Lung (tissue), 12 donors: ENCODE results near the gene CPT2. TPM values are rescaled to one million over a fixed set of nuclear protein-coding genes. Genes with fewer than 3 reads are reported as not detected.

Experiments used
- ATAC-seq: fragments of 200-7000 bp; cut with Tn5 transposase; one replicate; pipeline ENCODE4 v1.9.1; 2020; ENCODE audit warnings: moderate number of reproducible peaks; ENCODE audit not compliant: insufficient read depth, low FRiP score
- DNase-seq, 3 donors: peaks; one replicate each; pipeline ENCODE4 v3.0.0-alpha.2; 2013 to 2017
- H3K27ac ChIP-seq, 2 donors: one replicate each; pipeline ENCODE4 v1.5.1; 2013; ENCODE audit warnings: mild to moderate bottlenecking in 2 of 2, moderate library complexity in 2 of 2, control low read depth in 1 of 2, inconsistent platforms in 1 of 2, low read depth in 1 of 2, low read length in 1 of 2
- H3K27me3 ChIP-seq, 3 donors: one replicate each; pipeline ENCODE4 v1.5.1; 2013; ENCODE audit warnings: low read length in 2 of 3; ENCODE audit not compliant: control insufficient read depth in 3 of 3, insufficient read depth in 3 of 3
- H3K36me3 ChIP-seq, 4 donors: one replicate each; pipeline ENCODE4 v1.5.1; 2013; ENCODE audit warnings: low read length in 4 of 4, mild to moderate bottlenecking in 1 of 4, moderate library complexity in 1 of 4; ENCODE audit not compliant: control insufficient read depth in 4 of 4, insufficient read depth in 4 of 4
- H3K4me1 ChIP-seq, 5 donors: one replicate each; pipeline ENCODE4 v1.5.1; 2013; ENCODE audit warnings: low read length in 5 of 5, mild to moderate bottlenecking in 2 of 5, moderate library complexity in 1 of 5; ENCODE audit not compliant: control insufficient read depth in 5 of 5, insufficient read depth in 5 of 5
- H3K4me3 ChIP-seq: one replicate; pipeline ENCODE4 v1.5.1; 2013; ENCODE audit warnings: mild to moderate bottlenecking, control low read depth, moderate library complexity
- H3K9ac ChIP-seq, 2 donors: one replicate each; pipeline ENCODE4 v1.5.1; 2013; ENCODE audit warnings: low read length in 2 of 2, control low read depth in 1 of 2; ENCODE audit not compliant: insufficient read depth in 1 of 2
- H3K9me3 ChIP-seq, 4 donors: one replicate each; pipeline ENCODE4 v1.5.1; 2013; ENCODE audit warnings: low read length in 3 of 4, mild to moderate bottlenecking in 1 of 4, moderate library complexity in 1 of 4; ENCODE audit not compliant: control insufficient read depth in 4 of 4, insufficient read depth in 3 of 4
- CTCF ChIP-seq: IDR thresholded peaks from 2 replicates; pipeline ENCODE4 v1.5.1; 2012; ENCODE audit warnings: mild to moderate bottlenecking; ENCODE audit errors: control extremely low read depth, extremely low read depth
- WGBS, 2 donors: extraction: QIAGEN DNeasy Blood & Tissue Kit; methylation state at CpG; one replicate each; pipeline ENCODE4 v1.1.7; 2013; 5-methylcytosine and 5-hydroxymethylcytosine counted together
- polyA plus RNA-seq, 2 donors: library from polyadenylated mRNA; stranded (reverse); fragments of 200-250 nt; gene quantifications; one replicate each; pipeline ENCODE4 v1.2.1, GENCODE V29; 2013
- total RNA-seq, 2 donors: library from RNA; depleted of rRNA in 1 of 2; stranded (reverse); fragments of >200 nt in 1 of 2; gene quantifications; one replicate each; pipeline ENCODE4 v1.2.1, GENCODE V29; 2014 to 2021
- donor health status: control.
- donor health status: control.
- donor health status: Bipolar disorder and iron deficiency.
- donor health status: healthy.
- donor health status: DM: yes; HTN: yes; CAD: no.

The CPT2 gene
- total and polyA plus RNA-seq, 4 donors, result 11.5 to 26.4 (median 18.7) TPM

- no peaks in the 10 kb centered on the region for H3K36me3 ChIP-seq
- no peak overlapping the region for H3K4me3 ChIP-seq
- no peak for DNase-seq
- WGBS, 2 donors, result 53 to 58% methylated on average over 3 of the region's 3 CpGs
- no peaks in the 10 kb centered on the region for H3K27me3 ChIP-seq
- H3K9me3 ChIP-seq, result no peaks in the 10 kb centered on the region
- no peak overlapping the region for H3K27ac ChIP-seq
- no peak for ATAC-seq
- H3K4me1 ChIP-seq, result no peaks in the 10 kb centered on the region
- no peak for TF ChIP-seq CTCF
- no peak overlapping the region for H3K9ac ChIP-seq
These were observed 39.8 kb upstream of the CPT2 start for GRCh38 chr1:53156783-53157182.

GRCh38 chr1:53158900-53159299, 37.7 kb upstream of the CPT2 start:
- Histone ChIP-seq H3K27me3 (no peaks in the 10 kb centered on the region), H3K9me3 (no peaks in the 10 kb centered on the region), H3K4me3 (no peak overlapping the region), H3K9ac (no peak overlapping the region), H3K36me3 (no peaks in the 10 kb centered on the region), H3K27ac (no peak overlapping the region), H3K4me1 (no peaks in the 10 kb centered on the region)
- ATAC-seq (no peak), DNase-seq (no peak)
- no peak for TF ChIP-seq CTCF
- WGBS, 2 donors, result 82 to 86% methylated on average over 1 of the region's 1 CpG

DNA sequence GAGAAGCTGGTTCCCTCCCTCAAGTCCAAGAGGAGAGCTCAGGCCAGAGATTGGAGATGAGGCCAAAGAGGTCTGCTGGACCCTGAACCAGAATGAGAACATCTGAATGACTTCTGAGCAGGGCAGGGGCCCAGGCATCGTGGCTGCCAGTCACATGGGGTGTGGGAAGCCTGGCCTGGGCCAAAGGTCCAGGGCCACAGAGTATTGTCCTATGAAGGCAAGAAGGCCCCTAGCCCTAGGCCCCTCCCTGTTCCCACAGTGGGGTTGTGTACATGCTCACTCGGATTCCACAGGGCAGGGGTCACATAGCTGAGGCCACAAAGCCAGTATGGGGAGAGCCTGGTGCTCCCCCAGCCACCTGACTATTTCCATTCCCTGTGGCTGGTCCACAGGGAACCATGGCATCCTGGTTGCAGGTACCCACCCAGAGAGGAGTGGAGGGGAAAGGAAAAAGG, 35.7 kb upstream of the CPT2 start:
- 69 to 93% methylated on average over 2 of the region's 2 CpGs for WGBS, 2 donors
- H3K27me3 ChIP-seq, result no peaks in the 10 kb centered on the region
- H3K27ac ChIP-seq, result no peak overlapping the region
- ATAC-seq (no peak), DNase-seq (no peak)
- TF ChIP-seq CTCF, result no peak
- no peaks in the 10 kb centered on the region for H3K4me1 ChIP-seq
- no peak overlapping the region for H3K4me3 ChIP-seq
- H3K9ac ChIP-seq, result no peak overlapping the region
- no peaks in the 10 kb centered on the region for H3K36me3 ChIP-seq
- no peaks in the 10 kb centered on the region for H3K9me3 ChIP-seq

- no peak overlapping the region for H3K4me3 ChIP-seq
- no peaks in the 10 kb centered on the region for H3K27me3 ChIP-seq
- 73 to 80% methylated on average over 5 of the region's 5 CpGs for WGBS, 2 donors
- no peaks in the 10 kb centered on the region for H3K9me3 ChIP-seq
- no peak overlapping the region for H3K9ac ChIP-seq
- no peak overlapping the region for H3K27ac ChIP-seq
- ATAC-seq (no peak), DNase-seq (no peak)
- no peaks in the 10 kb centered on the region for H3K36me3 ChIP-seq
- no peaks in the 10 kb centered on the region for H3K4me1 ChIP-seq
- no peak for TF ChIP-seq CTCF
These were observed 34.0 kb upstream of the CPT2 start for GRCh38 chr1:53162621-53163020.
